K562 (cell line): ENCODE measurements around the gene FILIP1L. TPM values are rescaled to one million over a fixed set of nuclear protein-coding genes. Genes with fewer than 3 reads are reported as not detected.

Experiments
- ATF3 ChIP-seq, 2 experiments: fragments of 450-650 bp in 1 of 2; sonication (generic) in 1 of 2; formaldehyde crosslinking in 1 of 2; IDR thresholded peaks in 1 of 2; conservative IDR thresholded peaks in 1 of 2; 2 replicates each; pipeline versions ENCODE4 v1.6.1 to v1.8.1; 2016 to 2023; ENCODE audit warnings: mild to moderate bottlenecking in 2 of 2, moderate library complexity in 2 of 2, inconsistent platforms in 1 of 2, missing genetic modification reagents in 1 of 2
- ATF4 ChIP-seq: fragments of 450-650 bp; formaldehyde crosslinking; IDR thresholded peaks from 2 replicates; pipeline ENCODE4 v1.4.0; 2022; ENCODE audit warnings: mild to moderate bottlenecking, moderate library complexity
- CHD4 ChIP-seq: fragments of 200-600 bp; sonication (generic); IDR thresholded peaks from 3 replicates; pipeline ENCODE4 v1.6.1; 2012; ENCODE audit warnings: low read depth, mild to moderate bottlenecking, mixed read lengths, low read length, inconsistent platforms; ENCODE audit not compliant: insufficient read depth, insufficient replicate concordance, poor library complexity, severe bottlenecking
- KDM4B ChIP-seq, 2 experiments: fragments of 450-650 bp in 1 of 2; sonication (generic) in 1 of 2; IDR thresholded peaks; 2 replicates each; pipeline ENCODE4 v1.6.1; 2016 to 2017; ENCODE audit warnings: borderline replicate concordance in 2 of 2, antibody characterized with exemption in 1 of 2, low read depth in 1 of 2, mild to moderate bottlenecking in 1 of 2
- MCM5 ChIP-seq: fragments of 450-650 bp; IDR thresholded peaks from 2 replicates; pipeline ENCODE4 v1.6.1; 2016; ENCODE audit warnings: low read depth
- RERE ChIP-seq: sonication (generic); formaldehyde crosslinking; IDR thresholded peaks from 2 replicates; pipeline ENCODE4 v1.8.0; 2023; ENCODE audit warnings: missing genetic modification reagents, mild to moderate bottlenecking, borderline replicate concordance
- SIN3A ChIP-seq, 2 experiments: fragments of 150-350 bp in 1 of 2; IDR thresholded peaks; 2 replicates each; pipeline ENCODE4 v1.6.1; 2011 to 2016; ENCODE audit warnings: borderline replicate concordance in 2 of 2, low read depth in 2 of 2, low read length in 2 of 2, mild to moderate bottlenecking in 2 of 2, moderate library complexity in 2 of 2; ENCODE audit not compliant: control insufficient read depth in 1 of 2
- ZBTB5 ChIP-seq: fragments of 450-650 bp; IDR thresholded peaks from 2 replicates; pipeline ENCODE4 v1.6.1; 2017; ENCODE audit warnings: antibody characterized with exemption
- ZMIZ1 ChIP-seq, 2 experiments: fragments of 150-350 bp in 1 of 2; IDR thresholded peaks; 2 replicates each; pipeline ENCODE4 v1.6.1; 2012 to 2016; ENCODE audit warnings: low read depth in 2 of 2, low read length in 2 of 2, mild to moderate bottlenecking in 1 of 2, moderate library complexity in 1 of 2
- ZNF3 ChIP-seq: fragments of 250-450 bp; sonication (Bioruptor Pico); IDR thresholded peaks from 2 replicates; pipeline ENCODE4 v1.5.0; 2021; ENCODE audit warnings: mild to moderate bottlenecking, moderate library complexity
- ZNF354B ChIP-seq: fragments of 250-450 bp; sonication (Bioruptor Pico); IDR thresholded peaks from 2 replicates; pipeline ENCODE4 v1.4.0; 2020
- polyA plus RNA-seq, 8 experiments: library from polyadenylated mRNA; depleted of rRNA in 4 of 8; stranded (reverse) in 5 of 8; unstranded in 3 of 8; fragments of >200 nt; fragmentation: Nextera tagmentation in 2 of 8; fragmentation: Illumina TruSeq in 1 of 8; extraction: Ambion mirVana in 2 of 8; extraction: Trizol in 1 of 8; gene quantifications; 2 replicates each; pipeline versions ENCODE4 v1.2.1 to v1.2.3, GENCODE V29; 2011 to 2014; ENCODE audit warnings: inconsistent platforms in 1 of 8, missing spikeins in 1 of 8
- total RNA-seq, 7 experiments: library from RNA; depleted of rRNA in 6 of 7; stranded (reverse); fragments of >200 nt in 6 of 7; fragmentation: Illumina TruSeq in 2 of 7; extraction: Trizol in 2 of 7; gene quantifications; 2 replicates each; pipeline versions ENCODE4 v1.2.1 to v1.2.3, GENCODE V29; 2011 to 2021; ENCODE audit warnings: low replicate concordance in 1 of 7

The FILIP1L gene
- total and polyA plus RNA-seq, 9 of the 15 experiments (the other 6 are each of a cell fraction or from before 2014, with no cell fraction given), result 0.50 to 2.1 (median 1.1) TPM

GRCh38 chr3:99920481-99921376 is 193.6 kb downstream of the FILIP1L start (continued):
- no peak for TF ChIP-seq ZMIZ1 (IDR thresholded peaks at IDR 0.05; ENCODE audit: low read depth in 2 of 2, low read length in 2 of 2)
- TF ChIP-seq CHD4, result no peak
- TF ChIP-seq ZNF354B (CRISPR knock-in tag), result no peak
- TF ChIP-seq MCM5, result no peak
- no peak for TF ChIP-seq RERE
- TF ChIP-seq ZBTB5, result no peak
- no peak for TF ChIP-seq ATF4
- TF ChIP-seq ATF3 (IDR thresholded peaks at IDR 0.05), result peak; percentile 53; the same call in 1 of the 2 replicates
- TF ChIP-seq ATF3 (CRISPR knock-in tag; conservative IDR thresholded peaks at IDR 0.05), result no peak
- TF ChIP-seq ZNF3 (CRISPR knock-in tag), result no peak
- no peak for TF ChIP-seq KDM4B (IDR thresholded peaks at IDR 0.05; ENCODE audit: borderline replicate concordance in 2 of 2, low read depth in 1 of 2)
- TF ChIP-seq SIN3A (IDR thresholded peaks at IDR 0.05; ENCODE audit: borderline replicate concordance in 2 of 2, control insufficient read depth in 1 of 2, low read depth in 2 of 2, low read length in 2 of 2), result no peak
